ENCODE results near the gene TIMP1. TPM values are rescaled to one million over a fixed set of nuclear protein-coding genes. Genes with fewer than 3 reads are reported as not detected.

Gene TIMP1
- total RNA-seq, 1 donor from 2014 or later, result 479 TPM

GRCh38 chrX:47561659-47562151 lies 20.5 kb upstream of the TIMP1 start:
- no peaks in the 10 kb centered on the region for H3K27me3 ChIP-seq (ENCODE audit: insufficient read depth, low read length)
- no peaks in the 10 kb centered on the region for H3K9me3 Mint-ChIP-seq (ENCODE audit: unreplicated experiment)

DNA sequence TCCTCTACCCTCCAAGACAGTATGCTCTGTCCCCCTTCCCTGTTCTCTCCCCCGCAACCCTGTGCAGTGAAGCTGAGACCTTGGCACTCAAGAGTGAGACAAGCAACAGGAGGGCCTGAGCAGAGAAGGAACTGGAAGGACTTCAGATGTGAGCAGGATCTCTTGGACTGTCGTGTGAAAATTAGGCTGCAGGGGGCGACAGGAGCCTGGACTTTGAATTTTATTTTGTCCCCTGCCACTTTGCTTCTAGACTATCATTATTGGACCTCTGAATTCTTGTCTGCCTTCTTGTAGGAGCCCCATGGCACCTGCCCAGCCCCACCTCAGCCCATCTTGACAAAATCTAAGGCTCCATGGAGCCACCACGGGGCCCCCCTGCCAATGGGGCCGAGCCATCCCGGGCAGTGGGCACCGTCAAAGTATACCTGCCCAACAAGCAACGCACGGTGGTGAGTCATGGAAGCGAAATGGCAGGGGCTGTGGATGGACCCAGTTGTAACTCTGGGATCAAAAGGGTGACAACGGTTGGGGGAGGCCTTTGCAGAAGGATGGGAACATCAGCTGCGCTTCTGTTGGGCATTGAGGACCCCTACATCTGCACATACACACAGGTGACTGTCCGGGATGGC lies 19.5 kb upstream of the TIMP1 start:
- FAIRE-seq (peak; percentile 68), DNase-seq (ENCODE audit: low read depth) (no peak)
- Histone ChIP-seq H3K79me2 (ENCODE audit: insufficient read depth, low read length) (peaks cover 34% of the 10 kb centered on the region), H3K27me3 (ENCODE audit: insufficient read depth, low read length) (no peaks in the 10 kb centered on the region), H3K27ac (ENCODE audit: low read depth, low read length) (no peak overlapping the region), H4K20me1 (ENCODE audit: insufficient read depth, low read length) (peaks cover 22% of the 10 kb centered on the region), H2AFZ (ENCODE audit: low read depth, low read length) (no peak overlapping the region), H3K9ac (ENCODE audit: low read length) (no peak overlapping the region), H3K4me2 (ENCODE audit: low read length) (peak overlapping the region; percentile 22), H3K4me1 (ENCODE audit: insufficient read depth, low read length) (peaks cover 12% of the 10 kb centered on the region), H3K9me3 (ENCODE audit: insufficient read depth, low read depth, low read length) (no peaks in the 10 kb centered on the region), H3K36me3 (ENCODE audit: insufficient read depth, low read length) (no peaks in the 10 kb centered on the region), H3K4me3 (ENCODE audit: insufficient read depth, low read depth, low read length) (no peak overlapping the region)
- H3K4me3 Mint-ChIP-seq (ENCODE audit: unreplicated experiment), result peak overlapping the region; percentile 71
- H3K9me3 Mint-ChIP-seq (ENCODE audit: unreplicated experiment), result no peaks in the 10 kb centered on the region
- no peaks in the 10 kb centered on the region for H3K27me3 Mint-ChIP-seq (ENCODE audit: low read depth, unreplicated experiment)
- no peaks in the 10 kb centered on the region for H3K4me1 Mint-ChIP-seq (ENCODE audit: low read depth, unreplicated experiment)
- no peak overlapping the region for H3K27ac Mint-ChIP-seq (ENCODE audit: unreplicated experiment)
- TF ChIP-seq EZH2 (IDR thresholded peaks at IDR 0.05; ENCODE audit: insufficient read depth, low read length), result no peak
- peak; percentile 5 for TF ChIP-seq CTCF (IDR thresholded peaks at IDR 0.05; ENCODE audit: insufficient read depth, low read depth, low read length)
- H3K36me3 Mint-ChIP-seq (ENCODE audit: low read depth, unreplicated experiment), result peaks cover 2% of the 10 kb centered on the region

More at GRCh38 chrX:47561659-47562151, 20.5 kb upstream of the TIMP1 start:
- Histone ChIP-seq H4K20me1 (ENCODE audit: insufficient read depth, low read length) (peaks cover 22% of the 10 kb centered on the region), H3K4me3 (ENCODE audit: insufficient read depth, low read depth, low read length) (peak overlapping the region; percentile 86), H3K79me2 (ENCODE audit: insufficient read depth, low read length) (peaks cover 34% of the 10 kb centered on the region), H3K4me2 (ENCODE audit: low read length) (peak overlapping the region; percentile 96), H3K9me3 (ENCODE audit: insufficient read depth, low read depth, low read length) (no peaks in the 10 kb centered on the region), H3K9ac (ENCODE audit: low read length) (peak overlapping the region; percentile 95), H3K36me3 (ENCODE audit: insufficient read depth, low read length) (no peaks in the 10 kb centered on the region), H3K27ac (ENCODE audit: low read depth, low read length) (peak overlapping the region; percentile 98), H3K4me1 (ENCODE audit: insufficient read depth, low read length) (peaks cover 12% of the 10 kb centered on the region), H2AFZ (ENCODE audit: low read depth, low read length) (peak overlapping the region; percentile 66)
- FAIRE-seq (no peak), DNase-seq (ENCODE audit: low read depth) (no peak)
- no peaks in the 10 kb centered on the region for H3K4me1 Mint-ChIP-seq (ENCODE audit: low read depth, unreplicated experiment)
- TF ChIP-seq EZH2 (IDR thresholded peaks at IDR 0.05; ENCODE audit: insufficient read depth, low read length) (no peak), CTCF (IDR thresholded peaks at IDR 0.05; ENCODE audit: insufficient read depth, low read depth, low read length) (no peak)
- no peaks in the 10 kb centered on the region for H3K27me3 Mint-ChIP-seq (ENCODE audit: low read depth, unreplicated experiment)
- H3K36me3 Mint-ChIP-seq (ENCODE audit: low read depth, unreplicated experiment), result peaks cover 2% of the 10 kb centered on the region
- H3K27ac Mint-ChIP-seq (ENCODE audit: unreplicated experiment), result peak overlapping the region; percentile 88
- H3K4me3 Mint-ChIP-seq (ENCODE audit: unreplicated experiment), result peak overlapping the region; percentile 91

GRCh38 chrX:47563801-47564315 lies 18.4 kb upstream of the TIMP1 start:
- H3K4me1 Mint-ChIP-seq (ENCODE audit: low read depth, unreplicated experiment), result no peaks in the 10 kb centered on the region
- H3K27me3 Mint-ChIP-seq (ENCODE audit: low read depth, unreplicated experiment), result no peaks in the 10 kb centered on the region
- H3K27ac Mint-ChIP-seq (ENCODE audit: unreplicated experiment), result no peak overlapping the region
- Histone ChIP-seq H3K4me2 (ENCODE audit: low read length) (peak overlapping the region; percentile 37), H3K4me1 (ENCODE audit: insufficient read depth, low read length) (peaks cover 12% of the 10 kb centered on the region), H3K27me3 (ENCODE audit: insufficient read depth, low read length) (no peaks in the 10 kb centered on the region), H2AFZ (ENCODE audit: low read depth, low read length) (no peak overlapping the region), H3K9ac (ENCODE audit: low read length) (no peak overlapping the region), H3K79me2 (ENCODE audit: insufficient read depth, low read length) (peaks cover 34% of the 10 kb centered on the region), H3K4me3 (ENCODE audit: insufficient read depth, low read depth, low read length) (no peak overlapping the region), H3K36me3 (ENCODE audit: insufficient read depth, low read length) (no peaks in the 10 kb centered on the region), H3K9me3 (ENCODE audit: insufficient read depth, low read depth, low read length) (no peaks in the 10 kb centered on the region), H3K27ac (ENCODE audit: low read depth, low read length) (no peak overlapping the region), H4K20me1 (ENCODE audit: insufficient read depth, low read length) (peaks cover 22% of the 10 kb centered on the region)
- H3K36me3 Mint-ChIP-seq (ENCODE audit: low read depth, unreplicated experiment), result peaks cover 2% of the 10 kb centered on the region
- TF ChIP-seq CTCF (IDR thresholded peaks at IDR 0.05; ENCODE audit: insufficient read depth, low read depth, low read length) (no peak), EZH2 (IDR thresholded peaks at IDR 0.05; ENCODE audit: insufficient read depth, low read length) (no peak)
- peak; percentile 70 for DNase-seq (ENCODE audit: low read depth)
- peak; percentile 85 for FAIRE-seq
- H3K4me3 Mint-ChIP-seq (ENCODE audit: unreplicated experiment), result no peak overlapping the region
- no peaks in the 10 kb centered on the region for H3K9me3 Mint-ChIP-seq (ENCODE audit: unreplicated experiment)

Data from astrocyte (in vitro differentiated cells and primary cell).